ENCODE results near the gene AK3. TPM values are rescaled to one million over a fixed set of nuclear protein-coding genes. Genes with fewer than 3 reads are reported as not detected.

Gene AK3
- total RNA-seq, 1 donor from 2014 or later, result 47.5 TPM

DNA sequence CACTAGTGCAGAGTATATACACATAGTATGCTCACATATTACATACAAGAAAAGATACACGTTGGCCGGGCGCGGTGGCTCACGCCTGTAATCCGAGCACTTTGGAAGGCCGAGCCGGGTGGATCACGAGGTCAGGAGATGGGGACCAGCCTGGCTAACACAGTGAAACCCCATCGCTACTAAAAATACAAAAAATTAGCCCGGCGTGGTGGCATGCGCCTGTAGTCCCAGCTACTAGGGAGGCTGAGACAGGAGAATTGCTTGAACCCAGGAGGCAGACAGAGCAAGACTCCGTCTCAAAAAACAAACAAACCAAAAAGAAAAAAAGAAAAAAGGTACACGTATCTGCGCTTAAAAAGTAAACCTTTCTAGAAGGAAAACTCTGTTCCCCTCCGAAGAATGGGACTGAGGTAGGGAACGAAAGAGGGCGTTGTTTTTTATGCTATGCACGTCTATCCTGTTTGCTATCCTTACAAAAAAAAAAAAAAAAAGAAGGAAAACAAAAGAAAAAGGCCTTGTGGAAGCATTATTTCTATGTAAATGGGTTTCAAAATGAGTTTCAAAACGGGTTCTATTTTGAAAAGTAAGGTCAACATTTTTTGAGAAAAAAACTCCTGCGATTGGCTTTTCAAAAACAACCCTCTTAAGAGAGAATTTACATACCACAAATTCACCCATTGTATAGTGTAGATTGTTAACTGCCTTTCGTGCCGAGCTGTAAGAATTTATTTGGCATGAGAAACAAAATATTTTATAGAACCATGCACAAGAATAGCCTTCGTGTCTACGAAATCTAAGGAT, 1.2 kb downstream of the AK3 start:
- no peak for DNase-seq (ENCODE audit: extremely low spot score, unreplicated experiment)
- H3K27ac Mint-ChIP-seq, result peak overlapping the region; percentile 93
- peaks cover 14% of the 10 kb centered on the region for H3K4me1 Mint-ChIP-seq (ENCODE audit: unreplicated experiment)
- H3K27me3 Mint-ChIP-seq, result peaks cover 2% of the 10 kb centered on the region
- TF ChIP-seq, protein P1, sequence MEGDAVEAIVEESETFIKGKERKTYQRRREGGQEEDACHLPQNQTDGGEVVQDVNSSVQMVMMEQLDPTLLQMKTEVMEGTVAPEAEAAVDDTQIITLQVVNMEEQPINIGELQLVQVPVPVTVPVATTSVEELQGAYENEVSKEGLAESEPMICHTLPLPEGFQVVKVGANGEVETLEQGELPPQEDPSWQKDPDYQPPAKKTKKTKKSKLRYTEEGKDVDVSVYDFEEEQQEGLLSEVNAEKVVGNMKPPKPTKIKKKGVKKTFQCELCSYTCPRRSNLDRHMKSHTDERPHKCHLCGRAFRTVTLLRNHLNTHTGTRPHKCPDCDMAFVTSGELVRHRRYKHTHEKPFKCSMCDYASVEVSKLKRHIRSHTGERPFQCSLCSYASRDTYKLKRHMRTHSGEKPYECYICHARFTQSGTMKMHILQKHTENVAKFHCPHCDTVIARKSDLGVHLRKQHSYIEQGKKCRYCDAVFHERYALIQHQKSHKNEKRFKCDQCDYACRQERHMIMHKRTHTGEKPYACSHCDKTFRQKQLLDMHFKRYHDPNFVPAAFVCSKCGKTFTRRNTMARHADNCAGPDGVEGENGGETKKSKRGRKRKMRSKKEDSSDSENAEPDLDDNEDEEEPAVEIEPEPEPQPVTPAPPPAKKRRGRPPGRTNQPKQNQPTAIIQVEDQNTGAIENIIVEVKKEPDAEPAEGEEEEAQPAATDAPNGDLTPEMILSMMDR (conservative IDR thresholded peaks at IDR 0.05), result no peak
- peaks cover 1% of the 10 kb centered on the region for H3K36me3 Mint-ChIP-seq
- peak overlapping the region; percentile 91 for H3K4me3 Mint-ChIP-seq
- peaks cover 4% of the 10 kb centered on the region for H3K9me3 Mint-ChIP-seq

DNA sequence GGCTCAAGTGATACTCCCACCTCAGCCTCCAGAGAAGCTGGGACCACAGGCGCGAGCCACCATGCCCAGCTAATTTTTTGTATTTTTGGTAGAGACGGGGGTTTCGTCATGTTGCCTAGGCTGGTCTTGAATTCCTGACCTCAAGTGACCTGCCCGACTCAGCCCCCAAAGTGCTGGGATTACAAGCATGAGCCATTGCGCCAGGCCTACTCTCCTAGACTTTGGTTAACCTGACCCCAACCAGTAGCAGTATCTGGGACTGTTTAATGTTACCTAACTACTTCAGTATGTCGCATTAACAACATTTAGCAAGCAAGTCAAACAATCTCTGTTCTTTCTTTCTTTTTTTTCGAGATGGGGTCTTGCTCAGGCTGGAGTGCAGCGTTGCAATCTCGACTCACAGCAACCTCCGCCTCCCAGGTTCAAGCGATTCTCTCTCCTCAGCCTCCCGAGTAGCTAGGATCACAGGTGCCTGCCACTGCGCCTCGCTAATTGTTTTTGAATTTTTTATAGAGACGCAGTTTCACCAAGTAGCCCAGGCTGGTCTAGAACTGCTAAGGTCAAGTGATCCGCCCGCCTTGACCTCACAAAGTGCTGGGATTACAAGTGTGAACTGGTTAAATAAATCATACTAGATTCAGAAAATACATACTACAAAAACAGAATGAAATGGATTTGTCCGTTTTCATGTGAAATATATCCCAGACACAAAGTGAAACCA, 2.0 kb downstream of the AK3 start:
- H3K36me3 Mint-ChIP-seq, result peaks cover 4% of the 10 kb centered on the region
- peak overlapping the region; percentile 93 for H3K27ac Mint-ChIP-seq
- no peaks in the 10 kb centered on the region for H3K9me3 Mint-ChIP-seq
- H3K4me1 Mint-ChIP-seq (ENCODE audit: unreplicated experiment), result peaks cover 14% of the 10 kb centered on the region
- DNase-seq (ENCODE audit: extremely low spot score, unreplicated experiment), result no peak
- no peaks in the 10 kb centered on the region for H3K27me3 Mint-ChIP-seq
- peak overlapping the region; percentile 91 for H3K4me3 Mint-ChIP-seq
- TF ChIP-seq, protein P1 (conservative IDR thresholded peaks at IDR 0.05), result no peak

DNA sequence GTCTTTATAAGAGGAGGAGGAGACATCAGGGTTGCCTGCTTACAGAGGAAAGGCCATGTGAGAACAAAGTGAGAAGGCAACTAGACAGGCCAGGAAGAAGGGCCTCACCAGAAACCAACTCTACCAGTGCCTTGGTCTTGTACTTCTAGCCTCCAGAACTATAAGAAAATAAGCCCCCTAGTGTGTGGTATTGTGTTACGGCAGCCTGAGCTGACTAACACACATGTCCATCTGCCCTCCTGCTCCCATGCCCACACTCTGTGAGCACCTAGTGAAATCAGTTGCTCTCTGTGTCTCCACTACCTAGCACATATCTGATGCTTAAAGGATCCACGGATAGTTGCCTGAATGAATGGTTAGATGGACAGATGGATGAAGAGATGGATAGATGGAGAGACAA, 6.9 kb downstream of the AK3 start:
- no peaks in the 10 kb centered on the region for H3K9me3 Mint-ChIP-seq
- no peak overlapping the region for H3K4me3 Mint-ChIP-seq
- peaks cover 1% of the 10 kb centered on the region for H3K4me1 Mint-ChIP-seq (ENCODE audit: unreplicated experiment)
- no peak overlapping the region for H3K27ac Mint-ChIP-seq
- DNase-seq (ENCODE audit: extremely low spot score, unreplicated experiment), result no peak
- TF ChIP-seq, protein P1 (conservative IDR thresholded peaks at IDR 0.05), result no peak
- peaks cover 12% of the 10 kb centered on the region for H3K36me3 Mint-ChIP-seq
- H3K27me3 Mint-ChIP-seq, result no peaks in the 10 kb centered on the region

DNA sequence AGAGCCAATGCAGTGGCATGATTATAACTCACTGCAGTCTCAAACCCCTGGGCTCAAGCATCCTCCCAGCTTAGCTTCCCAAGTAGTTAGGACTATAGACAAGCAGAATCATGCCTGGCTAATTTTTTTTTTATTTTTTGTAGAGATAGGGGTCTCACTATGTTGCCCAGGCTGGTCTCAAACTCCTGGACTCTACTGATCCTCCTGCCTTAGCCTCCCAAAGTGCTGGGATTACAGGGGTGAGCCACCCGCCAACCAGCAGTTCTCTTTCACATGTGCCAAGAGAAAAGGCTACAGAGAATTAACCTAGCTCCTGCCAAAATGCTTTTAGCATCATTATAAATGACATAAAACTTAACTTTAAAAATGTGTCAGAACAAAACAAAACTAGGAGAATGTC, 8.1 kb downstream of the AK3 start:
- no peak for DNase-seq (ENCODE audit: extremely low spot score, unreplicated experiment)
- H3K4me3 Mint-ChIP-seq, result no peak overlapping the region
- no peaks in the 10 kb centered on the region for H3K4me1 Mint-ChIP-seq (ENCODE audit: unreplicated experiment)
- TF ChIP-seq, protein P1 (conservative IDR thresholded peaks at IDR 0.05), result no peak
- H3K9me3 Mint-ChIP-seq, result no peaks in the 10 kb centered on the region
- no peak overlapping the region for H3K27ac Mint-ChIP-seq
- peaks cover 12% of the 10 kb centered on the region for H3K36me3 Mint-ChIP-seq
- no peaks in the 10 kb centered on the region for H3K27me3 Mint-ChIP-seq

DNA sequence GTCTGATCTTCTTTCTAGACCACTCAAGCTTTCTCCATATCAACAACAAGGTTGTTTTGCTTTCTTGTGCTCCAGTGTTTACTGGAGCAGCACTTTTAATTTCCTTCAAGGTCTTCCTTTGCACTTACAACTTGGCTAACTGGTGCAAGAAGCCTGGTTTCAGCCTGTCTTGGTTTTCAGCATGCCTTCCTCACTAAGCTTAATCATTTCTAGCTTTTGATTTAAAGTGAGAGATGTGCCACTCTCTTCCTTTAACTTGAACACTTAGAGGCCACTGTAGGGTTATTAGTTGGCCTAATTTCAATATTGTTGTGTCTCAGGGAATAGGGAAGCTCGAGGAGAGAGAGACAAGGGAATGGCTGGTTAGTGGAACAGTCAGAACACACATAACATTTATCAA, 13.4 kb downstream of the AK3 start:
- no peak overlapping the region for H3K27ac Mint-ChIP-seq
- DNase-seq (ENCODE audit: extremely low spot score, unreplicated experiment), result no peak
- no peaks in the 10 kb centered on the region for H3K4me1 Mint-ChIP-seq (ENCODE audit: unreplicated experiment)
- TF ChIP-seq, protein P1 (conservative IDR thresholded peaks at IDR 0.05), result no peak
- H3K9me3 Mint-ChIP-seq, result no peaks in the 10 kb centered on the region
- H3K27me3 Mint-ChIP-seq, result no peaks in the 10 kb centered on the region
- H3K4me3 Mint-ChIP-seq, result no peak overlapping the region
- H3K36me3 Mint-ChIP-seq, result peaks cover 27% of the 10 kb centered on the region
